HEK293 (cell line): ENCODE measurements around the gene PIEZO1.

Experiments used
- EGR2 ChIP-seq: fragments of 450-650 bp; formaldehyde crosslinking; IDR thresholded peaks from 2 replicates; pipeline ENCODE4 v1.5.1; 2016; ENCODE audit warnings: low read depth, missing biosample characterization, missing genetic modification characterization
- HOXC10 ChIP-seq: sonication (generic); formaldehyde crosslinking; IDR thresholded peaks from 2 replicates; pipeline ENCODE4 v1.8.1; 2023; ENCODE audit warnings: mild to moderate bottlenecking, missing genetic modification reagents
- KLF7 ChIP-seq: fragments of 450-650 bp; formaldehyde crosslinking; IDR thresholded peaks from 2 replicates; pipeline ENCODE4 v1.5.1; 2016; ENCODE audit warnings: missing biosample characterization, missing genetic modification characterization, borderline replicate concordance
- OVOL3 ChIP-seq: fragments of 450-650 bp; formaldehyde crosslinking; IDR thresholded peaks from 2 replicates; pipeline ENCODE4 v1.5.1; 2016; ENCODE audit warnings: missing biosample characterization, missing genetic modification characterization
- PRDM1 ChIP-seq: fragments of 450-650 bp; formaldehyde crosslinking; IDR thresholded peaks from 2 replicates; pipeline ENCODE4; 2016; ENCODE audit warnings: missing biosample characterization, missing genetic modification characterization
- SCRT2 ChIP-seq: fragments of 450-650 bp; formaldehyde crosslinking; IDR thresholded peaks from 2 replicates; pipeline ENCODE4 v1.5.1; 2016; ENCODE audit warnings: missing biosample characterization, missing genetic modification characterization
- WT1 ChIP-seq: fragments of 450-650 bp; formaldehyde crosslinking; IDR thresholded peaks from 2 replicates; pipeline ENCODE4 v1.5.1; 2016; ENCODE audit warnings: missing biosample characterization, missing genetic modification characterization
- YY1 ChIP-seq: fragments of 450-650 bp; formaldehyde crosslinking; IDR thresholded peaks from 2 replicates; pipeline ENCODE4 v1.5.1; 2018; ENCODE audit warnings: missing biosample characterization, missing genetic modification characterization
- ZBTB7A ChIP-seq: fragments of 450-650 bp; formaldehyde crosslinking; IDR thresholded peaks from 2 replicates; pipeline ENCODE4 v1.5.1; 2016; ENCODE audit warnings: low read depth, missing biosample characterization, missing genetic modification characterization
- ZNF140 ChIP-seq: fragments of 450-650 bp; formaldehyde crosslinking; IDR thresholded peaks from 2 replicates; pipeline ENCODE4 v1.5.1; 2016; ENCODE audit warnings: missing biosample characterization, missing genetic modification characterization
- ZNF175 ChIP-seq: fragments of 450-650 bp; formaldehyde crosslinking; IDR thresholded peaks from 2 replicates; pipeline ENCODE4 v1.5.1; 2016; ENCODE audit warnings: missing biosample characterization, missing genetic modification characterization
- ZNF239 ChIP-seq: fragments of 450-650 bp; formaldehyde crosslinking; IDR thresholded peaks from 2 replicates; pipeline ENCODE4 v1.5.1; 2016; ENCODE audit warnings: missing biosample characterization, missing genetic modification characterization
- ZNF366 ChIP-seq: fragments of 450-650 bp; formaldehyde crosslinking; conservative IDR thresholded peaks from 2 replicates; pipeline ENCODE4 v1.5.1; 2016; ENCODE audit warnings: missing biosample characterization, missing genetic modification characterization
- ZNF423 ChIP-seq: fragments of 450-650 bp; formaldehyde crosslinking; IDR thresholded peaks from 2 replicates; pipeline ENCODE4 v1.5.1; 2016; ENCODE audit warnings: missing biosample characterization, missing genetic modification characterization
- ZNF473 ChIP-seq: fragments of 450-650 bp; formaldehyde crosslinking; IDR thresholded peaks from 2 replicates; pipeline ENCODE4 v1.5.1; 2017; ENCODE audit warnings: missing biosample characterization, missing genetic modification characterization
- ZNF521 ChIP-seq: fragments of 450-650 bp; formaldehyde crosslinking; IDR thresholded peaks from 2 replicates; pipeline ENCODE4 v1.5.1; 2017; ENCODE audit warnings: missing biosample characterization, mild to moderate bottlenecking, missing genetic modification characterization
- ZNF571 ChIP-seq: fragments of 450-650 bp; formaldehyde crosslinking; IDR thresholded peaks from 2 replicates; pipeline ENCODE4 v1.5.0; 2017; ENCODE audit warnings: missing biosample characterization, missing genetic modification characterization
- ZNF660 ChIP-seq: fragments of 450-650 bp; IDR thresholded peaks from 2 replicates; pipeline ENCODE4 v1.5.1; 2018; ENCODE audit warnings: missing biosample characterization, mild to moderate bottlenecking, missing genetic modification characterization
- ZNF677 ChIP-seq: fragments of 450-650 bp; IDR thresholded peaks from 2 replicates; pipeline ENCODE4 v1.5.0; 2018; ENCODE audit warnings: missing biosample characterization, mild to moderate bottlenecking, missing genetic modification characterization, moderate library complexity
- ZNF701 ChIP-seq: fragments of 450-650 bp; formaldehyde crosslinking; IDR thresholded peaks from 2 replicates; pipeline ENCODE4 v1.5.1; 2016; ENCODE audit warnings: missing biosample characterization, missing genetic modification characterization
- ZNF792 ChIP-seq: fragments of 450-650 bp; formaldehyde crosslinking; IDR thresholded peaks from 2 replicates; pipeline ENCODE4 v1.5.1; 2016; ENCODE audit warnings: missing biosample characterization, missing genetic modification characterization
- TF ChIP-seq, protein P1 (sequence below): fragments of 450-650 bp; formaldehyde crosslinking; IDR thresholded peaks from 2 replicates; pipeline ENCODE4 v1.5.1; 2016; ENCODE audit warnings: missing biosample characterization, missing genetic modification characterization, borderline replicate concordance
- TF ChIP-seq, protein P2 (sequence below): fragments of 450-650 bp; formaldehyde crosslinking; IDR thresholded peaks from 2 replicates; pipeline ENCODE4 v1.5.1; 2017; ENCODE audit warnings: missing biosample characterization, missing genetic modification characterization
- TF ChIP-seq, protein P3 (sequence below): fragments of 450-650 bp; formaldehyde crosslinking; IDR thresholded peaks from 2 replicates; pipeline ENCODE4 v1.5.1; 2016; ENCODE audit warnings: missing biosample characterization, missing genetic modification characterization
- TF ChIP-seq, protein P4 (sequence below): fragments of 450-650 bp; formaldehyde crosslinking; conservative IDR thresholded peaks from 2 replicates; pipeline ENCODE4 v1.5.1; 2016; ENCODE audit warnings: low read depth, missing biosample characterization, missing genetic modification characterization
- TF ChIP-seq, protein P5 (sequence below): fragments of 450-650 bp; formaldehyde crosslinking; IDR thresholded peaks from 2 replicates; pipeline ENCODE4 v1.5.1; 2016; ENCODE audit warnings: missing biosample characterization, missing genetic modification characterization
- TF ChIP-seq, protein P6 (sequence below): fragments of 450-650 bp; formaldehyde crosslinking; IDR thresholded peaks from 2 replicates; pipeline ENCODE4 v1.5.0; 2017; ENCODE audit warnings: missing biosample characterization, missing genetic modification characterization, borderline replicate concordance

PIEZO1 gene

DNA sequence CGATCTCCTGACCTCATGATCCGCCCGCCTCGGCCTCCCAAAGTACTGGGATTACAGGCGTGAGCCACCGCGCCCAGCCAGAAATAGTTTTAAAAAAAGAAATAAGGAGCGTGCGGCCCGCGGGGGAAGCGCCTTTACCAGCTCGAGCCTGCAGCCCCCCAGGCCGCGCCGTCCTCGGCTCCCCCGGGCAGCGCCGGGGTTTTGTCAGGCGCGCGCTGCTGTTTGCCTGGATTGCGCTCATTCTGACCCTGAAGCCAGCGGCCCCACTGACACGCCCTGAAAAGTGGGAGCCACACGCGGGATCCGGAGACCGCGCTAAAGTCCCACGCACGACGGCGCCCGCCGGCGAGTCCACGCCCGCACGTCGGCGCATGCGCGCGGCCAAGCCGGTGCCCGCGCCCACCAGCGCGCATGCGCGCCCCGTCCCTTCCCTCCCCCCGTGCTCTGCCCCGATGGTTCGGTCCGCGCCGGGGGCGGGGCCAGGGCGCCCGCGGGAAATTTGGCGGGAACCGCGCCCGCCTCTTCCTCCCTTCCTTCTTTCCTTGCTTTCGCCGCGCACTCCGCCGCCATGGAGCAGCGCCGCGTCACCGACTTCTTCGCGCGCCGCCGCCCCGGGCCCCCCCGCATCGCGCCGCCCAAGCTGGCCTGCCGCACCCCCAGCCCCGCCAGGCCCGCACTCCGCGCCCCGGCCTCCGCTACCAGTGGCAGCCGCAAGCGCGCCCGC lies 18.4 kb upstream of the PIEZO1 start, which contains the start of gene CDT1 (continued):
- TF ChIP-seq, protein P1, sequence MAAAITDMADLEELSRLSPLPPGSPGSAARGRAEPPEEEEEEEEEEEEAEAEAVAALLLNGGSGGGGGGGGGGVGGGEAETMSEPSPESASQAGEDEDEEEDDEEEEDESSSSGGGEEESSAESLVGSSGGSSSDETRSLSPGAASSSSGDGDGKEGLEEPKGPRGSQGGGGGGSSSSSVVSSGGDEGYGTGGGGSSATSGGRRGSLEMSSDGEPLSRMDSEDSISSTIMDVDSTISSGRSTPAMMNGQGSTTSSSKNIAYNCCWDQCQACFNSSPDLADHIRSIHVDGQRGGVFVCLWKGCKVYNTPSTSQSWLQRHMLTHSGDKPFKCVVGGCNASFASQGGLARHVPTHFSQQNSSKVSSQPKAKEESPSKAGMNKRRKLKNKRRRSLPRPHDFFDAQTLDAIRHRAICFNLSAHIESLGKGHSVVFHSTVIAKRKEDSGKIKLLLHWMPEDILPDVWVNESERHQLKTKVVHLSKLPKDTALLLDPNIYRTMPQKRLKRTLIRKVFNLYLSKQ (tag by site-specific recombination): no peak
- TF ChIP-seq EGR2 (no peak), ZBTB7A (no peak), OVOL3 (tag by site-specific recombination) (no peak), ZNF239 (tag by site-specific recombination) (no peak), ZNF792 (tag by site-specific recombination) (no peak), KLF7 (no peak), ZNF571 (tag by site-specific recombination) (no peak), ZNF175 (tag by site-specific recombination) (no peak), SCRT2 (tag by site-specific recombination) (no peak), ZNF521 (tag by site-specific recombination) (no peak), ZNF473 (no peak), ZNF140 (no peak), ZNF366 (tag by site-specific recombination) (peak; percentile 63; the same call in 1 of the 2 replicates), HOXC10 (CRISPR knock-in tag) (no peak), YY1 (tag by site-specific recombination) (no peak), WT1 (tag by site-specific recombination) (0 out of 2 replicates have a peak, but pooled peaks have one; percentile 31), ZNF701 (tag by site-specific recombination) (no peak), ZNF660 (0 out of 2 replicates have a peak, but pooled peaks have one; percentile 61), ZNF677 (no peak), PRDM1 (tag by site-specific recombination) (0 out of 2 replicates have a peak, but pooled peaks have one; percentile 13), ZNF423 (tag by site-specific recombination) (no peak)
- TF ChIP-seq, protein P2, sequence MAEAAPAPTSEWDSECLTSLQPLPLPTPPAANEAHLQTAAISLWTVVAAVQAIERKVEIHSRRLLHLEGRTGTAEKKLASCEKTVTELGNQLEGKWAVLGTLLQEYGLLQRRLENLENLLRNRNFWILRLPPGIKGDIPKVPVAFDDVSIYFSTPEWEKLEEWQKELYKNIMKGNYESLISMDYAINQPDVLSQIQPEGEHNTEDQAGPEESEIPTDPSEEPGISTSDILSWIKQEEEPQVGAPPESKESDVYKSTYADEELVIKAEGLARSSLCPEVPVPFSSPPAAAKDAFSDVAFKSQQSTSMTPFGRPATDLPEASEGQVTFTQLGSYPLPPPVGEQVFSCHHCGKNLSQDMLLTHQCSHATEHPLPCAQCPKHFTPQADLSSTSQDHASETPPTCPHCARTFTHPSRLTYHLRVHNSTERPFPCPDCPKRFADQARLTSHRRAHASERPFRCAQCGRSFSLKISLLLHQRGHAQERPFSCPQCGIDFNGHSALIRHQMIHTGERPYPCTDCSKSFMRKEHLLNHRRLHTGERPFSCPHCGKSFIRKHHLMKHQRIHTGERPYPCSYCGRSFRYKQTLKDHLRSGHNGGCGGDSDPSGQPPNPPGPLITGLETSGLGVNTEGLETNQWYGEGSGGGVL (tag by site-specific recombination): peak; percentile 11; the same call in 1 of the 2 replicates
- TF ChIP-seq, protein P3, sequence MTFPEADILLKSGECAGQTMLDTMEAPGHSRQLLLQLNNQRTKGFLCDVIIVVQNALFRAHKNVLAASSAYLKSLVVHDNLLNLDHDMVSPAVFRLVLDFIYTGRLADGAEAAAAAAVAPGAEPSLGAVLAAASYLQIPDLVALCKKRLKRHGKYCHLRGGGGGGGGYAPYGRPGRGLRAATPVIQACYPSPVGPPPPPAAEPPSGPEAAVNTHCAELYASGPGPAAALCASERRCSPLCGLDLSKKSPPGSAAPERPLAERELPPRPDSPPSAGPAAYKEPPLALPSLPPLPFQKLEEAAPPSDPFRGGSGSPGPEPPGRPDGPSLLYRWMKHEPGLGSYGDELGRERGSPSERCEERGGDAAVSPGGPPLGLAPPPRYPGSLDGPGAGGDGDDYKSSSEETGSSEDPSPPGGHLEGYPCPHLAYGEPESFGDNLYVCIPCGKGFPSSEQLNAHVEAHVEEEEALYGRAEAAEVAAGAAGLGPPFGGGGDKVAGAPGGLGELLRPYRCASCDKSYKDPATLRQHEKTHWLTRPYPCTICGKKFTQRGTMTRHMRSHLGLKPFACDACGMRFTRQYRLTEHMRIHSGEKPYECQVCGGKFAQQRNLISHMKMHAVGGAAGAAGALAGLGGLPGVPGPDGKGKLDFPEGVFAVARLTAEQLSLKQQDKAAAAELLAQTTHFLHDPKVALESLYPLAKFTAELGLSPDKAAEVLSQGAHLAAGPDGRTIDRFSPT (tag by site-specific recombination): no peak
- TF ChIP-seq, protein P4, sequence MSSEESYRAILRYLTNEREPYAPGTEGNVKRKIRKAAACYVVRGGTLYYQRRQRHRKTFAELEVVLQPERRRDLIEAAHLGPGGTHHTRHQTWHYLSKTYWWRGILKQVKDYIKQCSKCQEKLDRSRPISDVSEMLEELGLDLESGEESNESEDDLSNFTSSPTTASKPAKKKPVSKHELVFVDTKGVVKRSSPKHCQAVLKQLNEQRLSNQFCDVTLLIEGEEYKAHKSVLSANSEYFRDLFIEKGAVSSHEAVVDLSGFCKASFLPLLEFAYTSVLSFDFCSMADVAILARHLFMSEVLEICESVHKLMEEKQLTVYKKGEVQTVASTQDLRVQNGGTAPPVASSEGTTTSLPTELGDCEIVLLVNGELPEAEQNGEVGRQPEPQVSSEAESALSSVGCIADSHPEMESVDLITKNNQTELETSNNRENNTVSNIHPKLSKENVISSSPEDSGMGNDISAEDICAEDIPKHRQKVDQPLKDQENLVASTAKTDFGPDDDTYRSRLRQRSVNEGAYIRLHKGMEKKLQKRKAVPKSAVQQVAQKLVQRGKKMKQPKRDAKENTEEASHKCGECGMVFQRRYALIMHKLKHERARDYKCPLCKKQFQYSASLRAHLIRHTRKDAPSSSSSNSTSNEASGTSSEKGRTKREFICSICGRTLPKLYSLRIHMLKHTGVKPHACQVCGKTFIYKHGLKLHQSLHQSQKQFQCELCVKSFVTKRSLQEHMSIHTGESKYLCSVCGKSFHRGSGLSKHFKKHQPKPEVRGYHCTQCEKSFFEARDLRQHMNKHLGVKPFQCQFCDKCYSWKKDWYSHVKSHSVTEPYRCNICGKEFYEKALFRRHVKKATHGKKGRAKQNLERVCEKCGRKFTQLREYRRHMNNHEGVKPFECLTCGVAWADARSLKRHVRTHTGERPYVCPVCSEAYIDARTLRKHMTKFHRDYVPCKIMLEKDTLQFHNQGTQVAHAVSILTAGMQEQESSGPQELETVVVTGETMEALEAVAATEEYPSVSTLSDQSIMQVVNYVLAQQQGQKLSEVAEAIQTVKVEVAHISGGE (tag by site-specific recombination): no peak
- TF ChIP-seq, protein P5, sequence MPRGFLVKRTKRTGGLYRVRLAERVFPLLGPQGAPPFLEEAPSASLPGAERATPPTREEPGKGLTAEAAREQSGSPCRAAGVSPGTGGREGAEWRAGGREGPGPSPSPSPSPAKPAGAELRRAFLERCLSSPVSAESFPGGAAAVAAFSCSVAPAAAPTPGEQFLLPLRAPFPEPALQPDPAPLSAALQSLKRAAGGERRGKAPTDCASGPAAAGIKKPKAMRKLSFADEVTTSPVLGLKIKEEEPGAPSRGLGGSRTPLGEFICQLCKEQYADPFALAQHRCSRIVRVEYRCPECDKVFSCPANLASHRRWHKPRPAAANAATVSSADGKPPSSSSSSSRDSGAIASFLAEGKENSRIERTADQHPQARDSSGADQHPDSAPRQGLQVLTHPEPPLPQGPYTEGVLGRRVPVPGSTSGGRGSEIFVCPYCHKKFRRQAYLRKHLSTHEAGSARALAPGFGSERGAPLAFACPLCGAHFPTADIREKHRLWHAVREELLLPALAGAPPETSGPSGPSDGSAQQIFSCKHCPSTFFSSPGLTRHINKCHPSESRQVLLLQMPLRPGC: no peak
- TF ChIP-seq, protein P6, sequence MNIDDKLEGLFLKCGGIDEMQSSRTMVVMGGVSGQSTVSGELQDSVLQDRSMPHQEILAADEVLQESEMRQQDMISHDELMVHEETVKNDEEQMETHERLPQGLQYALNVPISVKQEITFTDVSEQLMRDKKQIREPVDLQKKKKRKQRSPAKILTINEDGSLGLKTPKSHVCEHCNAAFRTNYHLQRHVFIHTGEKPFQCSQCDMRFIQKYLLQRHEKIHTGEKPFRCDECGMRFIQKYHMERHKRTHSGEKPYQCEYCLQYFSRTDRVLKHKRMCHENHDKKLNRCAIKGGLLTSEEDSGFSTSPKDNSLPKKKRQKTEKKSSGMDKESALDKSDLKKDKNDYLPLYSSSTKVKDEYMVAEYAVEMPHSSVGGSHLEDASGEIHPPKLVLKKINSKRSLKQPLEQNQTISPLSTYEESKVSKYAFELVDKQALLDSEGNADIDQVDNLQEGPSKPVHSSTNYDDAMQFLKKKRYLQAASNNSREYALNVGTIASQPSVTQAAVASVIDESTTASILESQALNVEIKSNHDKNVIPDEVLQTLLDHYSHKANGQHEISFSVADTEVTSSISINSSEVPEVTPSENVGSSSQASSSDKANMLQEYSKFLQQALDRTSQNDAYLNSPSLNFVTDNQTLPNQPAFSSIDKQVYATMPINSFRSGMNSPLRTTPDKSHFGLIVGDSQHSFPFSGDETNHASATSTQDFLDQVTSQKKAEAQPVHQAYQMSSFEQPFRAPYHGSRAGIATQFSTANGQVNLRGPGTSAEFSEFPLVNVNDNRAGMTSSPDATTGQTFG: no peak
